T-helper 17 cell (primary cell): Measurements from ENCODE around the gene ZNF423. TPM values are rescaled to one million over a fixed set of nuclear protein-coding genes. Genes with fewer than 3 reads are reported as not detected.

ENCODE experiments used
- ATAC-seq: fragments of 150-1000 bp; cut with Tn5 transposase; 2 replicates; pipeline ENCODE4 v1.10.0; 2021; ENCODE audit warnings: mild to moderate bottlenecking, moderate library complexity
- DNase-seq, 3 donors: peaks; one replicate each; pipeline versions ENCODE4 v3.0.0 to v3.0.0-alpha.2; 2020 to 2021
- H3K9me3 ChIP-seq: one replicate; pipeline ENCODE4 v1.7.0; 2013; ENCODE audit warnings: low read length, mild to moderate bottlenecking; ENCODE audit not compliant: control insufficient read depth, poor library complexity, severe bottlenecking
- H3K27ac Mint-ChIP-seq: one replicate; pipeline ENCODE4 v1.8.0; 2022; ENCODE audit warnings: mild to moderate bottlenecking, moderate library complexity, mixed read lengths
- H3K27me3 Mint-ChIP-seq: one replicate; pipeline ENCODE4 v1.8.0; 2022; ENCODE audit warnings: mixed read lengths
- H3K36me3 Mint-ChIP-seq: one replicate; pipeline ENCODE4 v1.8.0; 2022; ENCODE audit warnings: low read depth, mixed read lengths
- H3K4me1 Mint-ChIP-seq: one replicate; pipeline ENCODE4 v1.8.0; 2022; ENCODE audit warnings: mild to moderate bottlenecking, mixed read lengths
- H3K4me3 Mint-ChIP-seq: one replicate; pipeline ENCODE4 v1.8.0; 2022; ENCODE audit warnings: mild to moderate bottlenecking, moderate library complexity, mixed read lengths
- total RNA-seq, 4 donors: library from RNA in 2 of 4; stranded (reverse) in 2 of 4; gene quantifications; one replicate each; pipeline ENCODE4 v1.2.3 and lab custom pipeline; 2022 to 2026

The ZNF423 gene
- total RNA-seq, 2 donors from 2014 or later, result not detected

GRCh38 chr16:49539758-49540157, 316.2 kb downstream of the ZNF423 start:
- no peak for DNase-seq
- Mint-ChIP-seq H3K27ac (no peak overlapping the region), H3K36me3 (no peaks in the 10 kb centered on the region)

GRCh38 chr16:49537924-49538459, 317.9 kb downstream of the ZNF423 start:
- Mint-ChIP-seq H3K27ac (no peak overlapping the region), H3K27me3 (peaks cover 12% of the 10 kb centered on the region), H3K4me3 (no peak overlapping the region), H3K36me3 (no peaks in the 10 kb centered on the region), H3K4me1 (no peaks in the 10 kb centered on the region)
- DNase-seq, result no peak
- H3K9me3 ChIP-seq, result no peaks in the 10 kb centered on the region
- no peak for ATAC-seq

More at GRCh38 chr16:49539758-49540157, 316.2 kb downstream of the ZNF423 start:
- Mint-ChIP-seq H3K27me3 (peaks cover 12% of the 10 kb centered on the region), H3K4me1 (no peaks in the 10 kb centered on the region), H3K4me3 (no peak overlapping the region)
- ATAC-seq, result no peak
- H3K9me3 ChIP-seq, result no peaks in the 10 kb centered on the region

GRCh38 chr16:49534901-49535610, 320.9 kb downstream of the ZNF423 start:
- peaks cover 23% of the 10 kb centered on the region for H3K27me3 Mint-ChIP-seq
- no peaks in the 10 kb centered on the region for H3K9me3 ChIP-seq
- ATAC-seq (no peak), DNase-seq (no peak)
- no peaks in the 10 kb centered on the region for H3K4me1 Mint-ChIP-seq
- H3K4me3 Mint-ChIP-seq, result no peak overlapping the region
- H3K27ac Mint-ChIP-seq, result no peak overlapping the region
- no peaks in the 10 kb centered on the region for H3K36me3 Mint-ChIP-seq

- Mint-ChIP-seq H3K27me3 (peaks cover 18% of the 10 kb centered on the region), H3K27ac (peak overlapping the region; percentile 56), H3K4me3 (no peak overlapping the region), H3K36me3 (no peaks in the 10 kb centered on the region), H3K4me1 (no peaks in the 10 kb centered on the region)
- ATAC-seq (no peak), DNase-seq (no peak)
- no peaks in the 10 kb centered on the region for H3K9me3 ChIP-seq
These were observed 322.5 kb downstream of the ZNF423 start for GRCh38 chr16:49533422-49533821.

GRCh38 chr16:49532873-49533272, 323.0 kb downstream of the ZNF423 start:
- ATAC-seq (no peak), DNase-seq (no peak)
- Mint-ChIP-seq H3K27me3 (peaks cover 23% of the 10 kb centered on the region), H3K27ac (peak overlapping the region; percentile 56), H3K4me3 (no peak overlapping the region), H3K36me3 (no peaks in the 10 kb centered on the region), H3K4me1 (no peaks in the 10 kb centered on the region)
- H3K9me3 ChIP-seq, result no peaks in the 10 kb centered on the region

- H3K9me3 ChIP-seq, result no peaks in the 10 kb centered on the region
- ATAC-seq (no peak), DNase-seq (no peak)
- no peaks in the 10 kb centered on the region for H3K36me3 Mint-ChIP-seq
- H3K4me1 Mint-ChIP-seq, result peaks cover 2% of the 10 kb centered on the region
- H3K27ac Mint-ChIP-seq, result no peak overlapping the region
- H3K4me3 Mint-ChIP-seq, result no peak overlapping the region
- H3K27me3 Mint-ChIP-seq, result peaks cover 27% of the 10 kb centered on the region
These were observed 323.7 kb downstream of the ZNF423 start for GRCh38 chr16:49531931-49532840.

GRCh38 chr16:49531425-49531824, 324.5 kb downstream of the ZNF423 start:
- peaks cover 29% of the 10 kb centered on the region for H3K27me3 Mint-ChIP-seq
- no peak for ATAC-seq

GRCh38 chr16:49530427-49530970, 325.4 kb downstream of the ZNF423 start:
- H3K9me3 ChIP-seq, result no peaks in the 10 kb centered on the region
- no peak for DNase-seq
- Mint-ChIP-seq H3K4me3 (no peak overlapping the region), H3K27ac (no peak overlapping the region), H3K4me1 (peaks cover 2% of the 10 kb centered on the region), H3K36me3 (no peaks in the 10 kb centered on the region), H3K27me3 (peaks cover 23% of the 10 kb centered on the region)
- ATAC-seq, result no peak

More at GRCh38 chr16:49531425-49531824, 324.5 kb downstream of the ZNF423 start:
- peaks cover 2% of the 10 kb centered on the region for H3K4me1 Mint-ChIP-seq
- H3K9me3 ChIP-seq, result no peaks in the 10 kb centered on the region
- no peak overlapping the region for H3K4me3 Mint-ChIP-seq
- no peak overlapping the region for H3K27ac Mint-ChIP-seq
- no peaks in the 10 kb centered on the region for H3K36me3 Mint-ChIP-seq
- DNase-seq, result no peak

- H3K9me3 ChIP-seq, result no peaks in the 10 kb centered on the region
- Mint-ChIP-seq H3K27ac (no peak overlapping the region), H3K4me1 (peaks cover 2% of the 10 kb centered on the region), H3K4me3 (no peak overlapping the region), H3K27me3 (peaks cover 22% of the 10 kb centered on the region), H3K36me3 (no peaks in the 10 kb centered on the region)
- DNase-seq (no peak), ATAC-seq (no peak)
These were observed 326.4 kb downstream of the ZNF423 start for GRCh38 chr16:49529411-49530045.

GRCh38 chr16:49528866-49529288, 327.0 kb downstream of the ZNF423 start:
- no peaks in the 10 kb centered on the region for H3K9me3 ChIP-seq
- no peak overlapping the region for H3K27ac Mint-ChIP-seq
- ATAC-seq (no peak), DNase-seq (no peak)
- no peaks in the 10 kb centered on the region for H3K36me3 Mint-ChIP-seq
- peak overlapping the region; percentile 63 for H3K4me3 Mint-ChIP-seq
- peaks cover 22% of the 10 kb centered on the region for H3K27me3 Mint-ChIP-seq
- peaks cover 2% of the 10 kb centered on the region for H3K4me1 Mint-ChIP-seq

- Mint-ChIP-seq H3K36me3 (no peaks in the 10 kb centered on the region), H3K4me3 (peak overlapping the region; percentile 63), H3K27ac (no peak overlapping the region), H3K4me1 (peaks cover 2% of the 10 kb centered on the region), H3K27me3 (peaks cover 22% of the 10 kb centered on the region)
- no peaks in the 10 kb centered on the region for H3K9me3 ChIP-seq
- ATAC-seq (no peak), DNase-seq (no peak)
These were observed 327.6 kb downstream of the ZNF423 start for GRCh38 chr16:49528060-49528865.

- DNase-seq (no peak), ATAC-seq (no peak)
- peaks cover 22% of the 10 kb centered on the region for H3K27me3 Mint-ChIP-seq
- H3K27ac Mint-ChIP-seq, result no peak overlapping the region
- peak overlapping the region; percentile 9 for H3K4me3 Mint-ChIP-seq
- peaks cover 2% of the 10 kb centered on the region for H3K4me1 Mint-ChIP-seq
- no peaks in the 10 kb centered on the region for H3K36me3 Mint-ChIP-seq
- H3K9me3 ChIP-seq, result no peaks in the 10 kb centered on the region
These were observed 328.3 kb downstream of the ZNF423 start for GRCh38 chr16:49527611-49528010.
